Transverse colon (tissue), 4 donors: ENCODE data around the gene GABARAPL2. TPM values are rescaled to one million over a fixed set of nuclear protein-coding genes. Genes with fewer than 3 reads are reported as not detected.
A peak's percentile ranks its signal among the peaks of the same experiment; 100 is the strongest.

ENCODE experiments used
- DNase-seq: peaks from one replicate; pipeline ENCODE4 v3.0.0-alpha.2; 2019
- H3K27ac ChIP-seq, 4 donors: fragments of 200-600 bp; sonication (generic); 2 replicates each; pipeline ENCODE4 v1.5.1; 2016 to 2018; ENCODE audit warnings: inconsistent platforms in 4 of 4
- H3K27me3 ChIP-seq: fragments of 200-600 bp; sonication (generic); 2 replicates; pipeline ENCODE4 v1.5.1; 2017; ENCODE audit warnings: inconsistent platforms
- H3K36me3 ChIP-seq, 4 donors: fragments of 200-600 bp; sonication (generic); 2 replicates each; pipeline ENCODE4 v1.5.1; 2017 to 2019; ENCODE audit warnings: inconsistent platforms in 4 of 4
- H3K4me1 ChIP-seq, 4 donors: fragments of 200-600 bp; sonication (generic); 2 replicates each; pipeline ENCODE4 v1.5.1; 2017 to 2020; ENCODE audit warnings: inconsistent platforms in 4 of 4
- H3K4me3 ChIP-seq, 4 donors: fragments of 200-600 bp; sonication (generic); 1 replicate in 1 of 4; 2 replicates in 3 of 4; pipeline versions ENCODE4 v1.5.1 to v1.6.1; 2017 to 2019; ENCODE audit warnings: inconsistent platforms in 4 of 4
- H3K9me3 ChIP-seq, 2 donors: fragments of 200-600 bp; sonication (generic); 2 replicates each; pipeline ENCODE4 v1.5.1; 2017 to 2019; ENCODE audit warnings: inconsistent platforms in 2 of 2
- EP300 ChIP-seq: sonication (generic); formaldehyde crosslinking; IDR thresholded peaks from one replicate; pipeline ENCODE4 v1.6.1; 2017; ENCODE audit warnings: antibody characterized with exemption, low read depth
- POLR2A ChIP-seq: fragments of 450-650 bp; IDR thresholded peaks from one replicate; pipeline ENCODE4 v1.6.1; 2016; ENCODE audit warnings: antibody characterized with exemption, mild to moderate bottlenecking, moderate library complexity
- POLR2AphosphoS5 ChIP-seq, 3 donors: sonication (generic); formaldehyde crosslinking; IDR thresholded peaks; one replicate each; pipeline ENCODE4 v1.6.1; 2016; ENCODE audit warnings: antibody characterized with exemption in 3 of 3
- WGBS, 2 donors: methylation state at CpG; one replicate each; pipeline ENCODE4 v1.1.5; 2018; ENCODE audit warnings: low coverage in 1 of 2; 5-methylcytosine and 5-hydroxymethylcytosine counted together
- in situ Hi-C, 4 donors: fragments of 200-750 bp; cut with MboI; loops; one replicate each; pipeline versions ENCODE4 v1.15.0 to v1.15.1; 2017; ENCODE audit warnings: low sequenced_read_pairs in 3 of 4, low pct_ligation_motif_present in 1 of 4, low pct_unique_long_range_greater_than_20kb in 1 of 4
- intact Hi-C: fragments of 100-400 bp; cut with DNase I; formaldehyde crosslinking; loops from one replicate; pipeline ENCODE4 v1.15.1; 2023; ENCODE audit warnings: low total_unique reads
- total RNA-seq, 4 donors: library from RNA; depleted of rRNA; stranded (reverse); fragments of >200 nt; gene quantifications; one replicate each; pipeline ENCODE4 v1.1.0, GENCODE V29; 2016
- TF ChIP-seq, protein P1 (sequence below), 5 experiments: fragments of 200-600 bp in 3 of 5; fragments of 450-650 bp in 2 of 5; sonication (generic) in 3 of 5; IDR thresholded peaks; 1 replicate in 2 of 5; 2 replicates in 3 of 5; pipeline ENCODE4 v1.5.1; 2016 to 2017; ENCODE audit warnings: antibody characterized with exemption in 5 of 5, inconsistent platforms in 3 of 5, mild to moderate bottlenecking in 2 of 5, moderate library complexity in 1 of 5

The GABARAPL2 gene
- total RNA-seq, 4 donors from 2014 or later, result 40.0 to 128 (median 81.3) TPM

DNA sequence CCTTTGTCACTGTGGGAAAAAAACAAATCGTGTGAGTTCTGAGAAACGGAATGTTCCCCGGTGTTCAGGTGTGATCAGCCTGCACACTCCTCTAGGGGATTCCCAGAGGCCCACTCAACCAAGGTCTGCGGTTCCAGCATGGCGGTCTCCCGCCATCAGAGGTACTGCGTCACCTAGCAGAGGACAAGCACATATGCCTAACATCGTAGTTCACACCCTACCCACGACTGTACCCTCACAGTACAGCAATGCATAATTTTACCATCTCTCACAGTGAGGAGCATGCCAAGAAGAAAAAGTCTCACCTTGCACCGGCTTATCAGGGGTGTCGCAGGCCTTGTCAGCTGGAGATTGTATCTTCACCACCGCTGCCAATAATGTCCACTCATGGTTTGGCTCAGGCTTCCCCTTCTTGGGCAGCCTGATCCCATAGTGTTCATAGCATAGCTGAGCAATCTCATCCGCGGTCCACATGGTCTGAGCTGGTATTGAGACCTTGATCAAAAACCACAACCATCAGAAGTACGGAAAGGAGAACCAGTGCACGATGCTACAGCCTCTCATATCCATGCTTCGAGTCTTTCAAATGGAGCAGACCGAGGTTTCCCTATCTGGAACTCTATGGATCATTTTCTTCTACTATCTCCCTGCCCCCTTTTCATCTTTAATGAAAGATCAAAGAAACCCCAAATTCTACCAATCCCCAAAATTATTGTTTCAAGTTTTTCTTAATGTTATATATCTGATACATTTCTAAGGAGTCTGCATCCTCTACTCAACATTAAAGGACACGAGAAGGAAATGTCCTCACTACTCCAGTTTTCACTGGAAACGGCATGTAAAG lies 54.4 kb downstream of the GABARAPL2 start:
- Histone ChIP-seq H3K9me3 (no peaks in the 10 kb centered on the region), H3K4me1 (peaks cover 11 to 26% (median 16%) of the 10 kb centered on the region in 4 donors), H3K36me3 (peaks cover 0 to 15% (median 3%) of the 10 kb centered on the region in 4 donors), H3K27ac (peak overlapping the region in 2 of 4 donors; percentile 15 to 95), H3K27me3 (no peaks in the 10 kb centered on the region), H3K4me3 (no peak overlapping the region)
- TF ChIP-seq, protein P1, sequence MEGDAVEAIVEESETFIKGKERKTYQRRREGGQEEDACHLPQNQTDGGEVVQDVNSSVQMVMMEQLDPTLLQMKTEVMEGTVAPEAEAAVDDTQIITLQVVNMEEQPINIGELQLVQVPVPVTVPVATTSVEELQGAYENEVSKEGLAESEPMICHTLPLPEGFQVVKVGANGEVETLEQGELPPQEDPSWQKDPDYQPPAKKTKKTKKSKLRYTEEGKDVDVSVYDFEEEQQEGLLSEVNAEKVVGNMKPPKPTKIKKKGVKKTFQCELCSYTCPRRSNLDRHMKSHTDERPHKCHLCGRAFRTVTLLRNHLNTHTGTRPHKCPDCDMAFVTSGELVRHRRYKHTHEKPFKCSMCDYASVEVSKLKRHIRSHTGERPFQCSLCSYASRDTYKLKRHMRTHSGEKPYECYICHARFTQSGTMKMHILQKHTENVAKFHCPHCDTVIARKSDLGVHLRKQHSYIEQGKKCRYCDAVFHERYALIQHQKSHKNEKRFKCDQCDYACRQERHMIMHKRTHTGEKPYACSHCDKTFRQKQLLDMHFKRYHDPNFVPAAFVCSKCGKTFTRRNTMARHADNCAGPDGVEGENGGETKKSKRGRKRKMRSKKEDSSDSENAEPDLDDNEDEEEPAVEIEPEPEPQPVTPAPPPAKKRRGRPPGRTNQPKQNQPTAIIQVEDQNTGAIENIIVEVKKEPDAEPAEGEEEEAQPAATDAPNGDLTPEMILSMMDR (IDR thresholded peaks at IDR 0.05), result no peak
- TF ChIP-seq POLR2A (no peak), EP300 (no peak), POLR2AphosphoS5 (IDR thresholded peaks at IDR 0.05) (no peak)
- DNase-seq, result peak; percentile 14
- WGBS, 2 donors, result 70 to 82% methylated on average over 5 to 20 of the region's 20 CpGs
- in situ Hi-C loops (no loop called here), intact Hi-C loops (no loop called here)

DNA sequence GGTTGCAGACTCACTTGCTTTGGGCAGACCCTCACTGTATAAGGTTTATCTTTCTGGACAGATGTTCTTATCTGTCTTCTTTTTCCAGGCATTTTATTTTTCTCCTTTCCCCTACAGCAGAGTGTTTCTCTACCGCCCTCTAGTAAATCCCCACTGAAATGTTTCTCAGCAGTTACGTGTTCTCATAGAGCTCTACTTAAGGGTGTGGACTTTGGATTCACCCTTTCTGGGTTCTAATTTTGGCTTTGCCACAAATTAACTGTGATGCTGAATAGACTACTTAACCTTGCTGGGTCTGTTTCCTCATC lies 54.9 kb downstream of the GABARAPL2 start:
- H3K4me1 ChIP-seq, result peaks cover 11 to 26% (median 16%) of the 10 kb centered on the region in 4 donors
- peak overlapping the region in 3 of 4 donors; percentile 15 to 95 (median 92) for H3K27ac ChIP-seq
- intact Hi-C loops (no loop called here), in situ Hi-C loops (no loop called here)
- TF ChIP-seq, protein P1 (IDR thresholded peaks at IDR 0.05), result peak; percentile 11 to 42 (median 18)
- TF ChIP-seq POLR2A, result no peak
- H3K9me3 ChIP-seq, result no peaks in the 10 kb centered on the region
- no peaks in the 10 kb centered on the region for H3K27me3 ChIP-seq
- 11 to 16% methylated on average over 2 of the region's 2 CpGs for WGBS, 2 donors
- H3K36me3 ChIP-seq, result peaks cover 0 to 10% (median 3%) of the 10 kb centered on the region in 4 donors
- no peak overlapping the region for H3K4me3 ChIP-seq
- DNase-seq, result no peak

DNA sequence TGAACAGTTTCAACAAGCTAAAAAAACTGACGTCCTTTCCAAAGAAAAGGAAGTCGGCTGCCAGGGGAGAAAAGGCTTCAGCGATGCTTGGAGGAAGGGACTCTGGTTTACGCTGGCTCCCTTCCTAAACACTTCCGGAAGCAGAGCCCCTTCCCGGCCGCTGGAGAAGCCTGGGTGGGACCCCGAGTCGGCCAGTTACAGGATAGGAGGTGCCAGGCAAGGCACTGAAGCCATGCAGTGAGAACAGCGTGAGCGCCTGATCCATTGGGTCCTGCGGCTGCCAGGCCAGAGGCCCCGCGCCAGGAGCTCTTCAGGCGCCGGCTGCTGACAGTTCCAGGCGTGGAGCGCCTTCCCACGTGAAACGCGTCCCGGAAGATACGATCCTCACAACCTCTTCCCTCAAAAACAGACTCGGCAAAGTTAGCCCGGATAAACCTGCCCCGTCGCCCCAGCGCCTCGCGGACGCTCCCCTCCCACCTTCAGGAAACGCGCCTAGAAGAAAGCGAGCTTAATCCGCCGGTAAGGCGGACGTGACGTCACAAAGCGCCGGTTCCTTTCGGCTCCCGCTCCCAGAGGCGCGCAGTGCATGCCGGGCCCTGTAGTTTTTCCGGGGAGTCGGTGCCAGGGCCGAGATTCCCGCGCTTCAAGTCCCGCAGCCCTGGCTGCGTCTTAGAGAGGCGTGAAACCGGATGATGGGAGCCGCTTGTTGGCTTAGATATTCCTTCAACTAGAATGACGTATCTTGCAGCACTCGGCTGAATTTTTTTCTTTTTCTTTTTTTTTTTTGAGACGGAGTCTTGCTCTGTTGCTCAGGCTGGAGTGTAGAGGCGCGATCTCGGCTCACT lies 56.8 kb downstream of the GABARAPL2 start, which contains the start of gene ADAT1:
Gene ADAT1 (minus strand): TSS at position 521 of the 845 bp plus-strand sequence. CDS start 2,482 bp downstream, outside the sequence.
- Histone ChIP-seq H3K4me3 (peak within 1 kb of the TSS; percentile 51 to 72 (median 62)), H3K9me3 (no peaks in the 10 kb centered on the region), H3K4me1 (peaks cover 11 to 26% (median 16%) of the 10 kb centered on the region in 4 donors), H3K27ac (peak within 1 kb of the TSS; percentile 92 to 97 (median 94)), H3K27me3 (no peaks in the 10 kb centered on the region), H3K36me3 (peaks cover 0 to 10% (median under 1%) of the 10 kb centered on the region in 4 donors)
- in situ Hi-C loops, result no loop called here
- TF ChIP-seq EP300, result no peak
- TF ChIP-seq, protein P1 (IDR thresholded peaks at IDR 0.05), result no peak
- TF ChIP-seq POLR2AphosphoS5 (IDR thresholded peaks at IDR 0.05), result peak; percentile 92 to 97 (median 93)
- TF ChIP-seq POLR2A, result peak; percentile 85
- intact Hi-C loops, result loop anchor here (2.0 kb wide), 1 partner anchor 56 kb away; the partner anchor contains the start of gene GABARAPL2
- peak; percentile 99 for DNase-seq
- 0 to 1% methylated on average over 11 to 61 of the region's 62 CpGs for WGBS, 2 donors

DNA sequence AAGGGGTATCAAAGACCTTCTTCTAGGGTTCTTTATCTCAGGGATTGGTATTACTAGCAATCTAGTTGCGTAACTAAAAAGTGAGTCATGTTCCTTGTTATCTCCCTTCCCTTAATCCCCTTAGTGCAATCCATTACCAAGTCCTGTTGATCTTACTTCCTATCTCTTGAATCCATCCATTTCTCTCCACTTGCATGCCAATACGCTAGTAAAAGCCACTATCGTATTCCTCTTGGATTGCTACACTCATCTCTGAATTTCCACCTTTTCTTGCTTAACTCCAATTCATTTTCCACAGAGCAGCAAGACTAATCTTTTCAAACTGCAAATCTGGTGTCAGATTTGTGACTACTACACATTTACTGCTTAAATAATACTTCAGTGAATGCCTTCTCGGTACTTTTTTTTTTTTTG lies 58.7 kb downstream of the GABARAPL2 start:
- intact Hi-C loops, result no loop called here

More for the DNA sequence above, 58.7 kb downstream of the GABARAPL2 start:
- Histone ChIP-seq H3K4me1 (peaks cover 11 to 26% (median 16%) of the 10 kb centered on the region in 4 donors), H3K27me3 (no peaks in the 10 kb centered on the region), H3K9me3 (no peaks in the 10 kb centered on the region), H3K4me3 (no peak overlapping the region), H3K36me3 (peaks cover 0 to 30% (median 9%) of the 10 kb centered on the region in 4 donors), H3K27ac (no peak overlapping the region)
- 81% methylated on average over 4 of the region's 4 CpGs for WGBS, 2 donors
- no peak for DNase-seq
- TF ChIP-seq POLR2AphosphoS5 (IDR thresholded peaks at IDR 0.05), result no peak
- TF ChIP-seq POLR2A, result no peak
- no peak for TF ChIP-seq EP300
- TF ChIP-seq, protein P1 (IDR thresholded peaks at IDR 0.05), result no peak
- in situ Hi-C loops, result loop anchor here in 2 of 4 donors (25.0 kb wide), 2 partner anchors 163 to 1562 kb away; partner anchors contain the start of genes TMEM170A (in 2 of the 2), MON1B (in 1 of the 2) and SYCE1L (in 1 of the 2)
